HFF-Myc (cell line): ENCODE data around the gene ROBO1.

ENCODE experiments used
- DNase-seq: peaks from one replicate; pipeline ENCODE4 v3.0.0-alpha.2; 2011; ENCODE audit warnings: low read depth; ENCODE audit errors: extremely low read depth
- H3K4me3 ChIP-seq: replicated peaks from 2 replicates; pipeline ENCODE4 v1.5.1; 2011; ENCODE audit warnings: low read depth, mild to moderate bottlenecking, control low read depth, low read length
- TF ChIP-seq, protein P1 (sequence below): IDR thresholded peaks from 2 replicates; pipeline ENCODE4 v1.5.1; 2012; ENCODE audit warnings: mild to moderate bottlenecking, low read depth, low read length, control low read depth; ENCODE audit errors: missing control alignments

The ROBO1 gene

DNA sequence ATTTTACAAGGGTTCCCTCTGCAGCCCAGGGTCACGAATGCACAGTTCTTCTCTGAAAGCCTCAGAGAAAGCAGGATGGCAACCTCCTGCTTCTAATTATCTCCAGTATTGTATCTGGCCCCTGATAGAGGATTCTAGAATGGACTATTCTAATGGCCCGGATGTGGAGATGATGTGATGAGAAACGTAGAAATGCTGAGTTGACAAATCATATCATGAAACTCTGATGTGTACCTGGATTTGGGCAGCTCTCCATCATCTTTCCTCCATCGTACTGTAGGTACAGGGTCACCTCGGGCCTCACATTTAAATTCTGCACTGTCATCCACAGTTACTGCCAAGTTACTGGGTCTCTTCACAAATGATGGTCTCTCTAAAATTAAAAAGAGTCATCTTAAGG is 1050.8 kb downstream of the ROBO1 start:
- no peak overlapping the region for H3K4me3 ChIP-seq
- TF ChIP-seq, protein P1, sequence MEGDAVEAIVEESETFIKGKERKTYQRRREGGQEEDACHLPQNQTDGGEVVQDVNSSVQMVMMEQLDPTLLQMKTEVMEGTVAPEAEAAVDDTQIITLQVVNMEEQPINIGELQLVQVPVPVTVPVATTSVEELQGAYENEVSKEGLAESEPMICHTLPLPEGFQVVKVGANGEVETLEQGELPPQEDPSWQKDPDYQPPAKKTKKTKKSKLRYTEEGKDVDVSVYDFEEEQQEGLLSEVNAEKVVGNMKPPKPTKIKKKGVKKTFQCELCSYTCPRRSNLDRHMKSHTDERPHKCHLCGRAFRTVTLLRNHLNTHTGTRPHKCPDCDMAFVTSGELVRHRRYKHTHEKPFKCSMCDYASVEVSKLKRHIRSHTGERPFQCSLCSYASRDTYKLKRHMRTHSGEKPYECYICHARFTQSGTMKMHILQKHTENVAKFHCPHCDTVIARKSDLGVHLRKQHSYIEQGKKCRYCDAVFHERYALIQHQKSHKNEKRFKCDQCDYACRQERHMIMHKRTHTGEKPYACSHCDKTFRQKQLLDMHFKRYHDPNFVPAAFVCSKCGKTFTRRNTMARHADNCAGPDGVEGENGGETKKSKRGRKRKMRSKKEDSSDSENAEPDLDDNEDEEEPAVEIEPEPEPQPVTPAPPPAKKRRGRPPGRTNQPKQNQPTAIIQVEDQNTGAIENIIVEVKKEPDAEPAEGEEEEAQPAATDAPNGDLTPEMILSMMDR, result no peak
- DNase-seq, result no peak

DNA sequence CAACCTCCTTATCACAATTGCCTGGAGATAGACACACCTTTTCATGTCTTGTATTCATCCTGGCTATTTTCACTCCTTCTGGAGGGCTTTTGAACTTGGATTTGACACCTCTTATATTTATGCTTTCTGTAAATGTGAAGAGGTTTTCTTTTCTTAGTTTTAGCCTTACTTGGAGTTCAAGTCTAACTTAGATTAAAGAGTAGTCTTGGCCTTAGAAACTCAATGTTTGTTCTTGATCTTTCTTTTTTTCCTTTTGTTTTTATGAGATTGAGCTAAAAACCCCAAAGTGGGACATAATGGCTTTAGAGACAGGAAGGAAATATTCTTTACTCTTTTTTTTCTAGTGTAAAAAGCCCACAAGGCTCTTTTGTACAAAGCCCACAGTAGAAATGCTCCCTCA is 1054.9 kb downstream of the ROBO1 start:
- TF ChIP-seq, protein P1, result no peak
- DNase-seq, result no peak

DNA sequence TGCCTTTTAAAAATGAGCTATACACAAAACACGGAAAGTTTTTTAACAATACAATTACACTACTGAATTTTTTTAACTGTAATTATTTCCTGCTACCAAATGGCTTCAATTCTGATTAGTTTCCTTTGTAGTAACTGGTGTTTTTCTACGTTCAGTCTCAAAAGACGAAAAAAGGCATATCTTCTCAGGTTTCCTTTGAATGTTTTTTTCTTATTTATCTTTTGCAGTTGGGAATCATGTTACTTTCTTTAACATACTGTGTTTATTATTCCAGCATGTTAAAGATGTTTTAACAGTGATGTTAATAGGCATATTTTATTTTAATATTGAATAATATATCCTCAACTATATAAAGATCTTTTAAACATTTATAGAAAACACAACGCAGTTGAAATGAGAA is 1055.5 kb downstream of the ROBO1 start:
- DNase-seq, result no peak
- no peak overlapping the region for H3K4me3 ChIP-seq
- TF ChIP-seq, protein P1, result no peak

More for the DNA sequence above, 1054.9 kb downstream of the ROBO1 start:
- no peak overlapping the region for H3K4me3 ChIP-seq

DNA sequence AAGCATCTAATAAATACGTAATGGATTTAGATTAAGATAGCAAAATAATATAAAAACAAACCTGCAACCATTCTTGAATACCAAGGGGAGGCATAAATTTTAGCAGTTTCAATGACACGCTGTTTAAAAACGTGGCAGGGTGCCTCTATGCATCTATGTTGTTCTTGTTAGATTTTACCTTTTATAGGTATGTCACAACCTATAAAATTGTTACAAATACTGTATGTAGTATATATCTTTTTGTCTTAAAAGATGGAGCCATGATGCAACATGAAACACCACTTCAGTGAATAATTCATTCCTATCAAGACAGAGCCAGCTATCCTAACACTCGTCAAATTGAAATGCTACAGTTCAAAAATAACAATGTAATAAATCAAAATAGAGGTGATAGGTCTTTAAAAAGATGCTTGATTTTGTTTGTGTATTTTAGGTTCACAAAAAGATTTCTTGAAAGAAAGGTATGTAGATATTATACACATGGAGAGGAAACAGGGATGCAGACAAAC is 1059.2 kb downstream of the ROBO1 start:
- H3K4me3 ChIP-seq, result no peak overlapping the region
- DNase-seq, result no peak
- TF ChIP-seq, protein P1, result no peak

DNA sequence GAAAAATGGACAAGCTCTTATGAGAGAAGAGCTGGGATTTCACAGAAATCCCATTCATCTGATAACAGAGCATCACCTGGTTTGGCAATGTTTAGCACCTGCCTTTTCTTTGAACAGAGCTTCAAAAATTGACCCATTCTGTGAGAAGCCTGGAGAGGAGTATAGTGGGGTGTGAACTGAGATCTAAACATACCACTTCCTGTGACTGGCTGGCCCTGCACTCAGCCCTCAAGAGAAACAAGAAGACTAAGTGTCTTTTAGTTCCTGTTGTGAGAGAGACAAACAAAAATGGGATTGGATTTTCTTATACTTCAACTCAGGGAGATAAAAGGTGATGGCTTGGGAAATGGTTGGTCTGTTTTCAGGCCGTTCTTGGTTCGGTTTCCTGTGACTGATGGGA is 1060.2 kb downstream of the ROBO1 start:
- H3K4me3 ChIP-seq, result no peak overlapping the region
- TF ChIP-seq, protein P1, result no peak
- DNase-seq, result no peak

DNA sequence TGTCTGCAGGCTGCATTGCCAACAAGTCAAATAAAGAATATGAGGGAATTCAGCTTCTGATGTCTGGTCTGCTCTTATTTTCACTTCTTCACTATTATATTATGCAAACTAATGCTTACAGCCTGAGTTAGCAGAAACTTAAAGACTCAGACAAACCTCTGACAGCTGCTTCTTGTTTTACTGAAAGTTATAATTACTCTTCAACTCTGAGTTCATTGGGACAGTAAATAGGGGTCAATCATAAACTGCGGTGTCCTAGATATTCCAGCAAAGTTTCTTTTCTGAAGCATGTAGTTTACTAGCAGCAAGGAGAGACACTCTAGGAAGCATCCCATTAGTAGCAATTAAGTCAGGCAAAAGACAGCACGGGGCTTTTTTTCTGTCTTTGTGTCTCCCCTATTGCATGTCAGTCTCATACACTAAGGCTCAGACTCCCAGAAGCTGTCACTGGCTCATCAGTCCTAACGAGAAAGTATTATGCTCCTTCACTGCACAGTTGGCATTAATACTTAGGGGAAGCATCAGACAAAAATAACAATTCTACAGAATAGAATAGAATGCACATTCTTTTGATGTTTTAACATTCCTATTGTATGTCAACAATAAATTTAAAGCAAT is 1060.8 kb downstream of the ROBO1 start:
- TF ChIP-seq, protein P1, result no peak
- no peak overlapping the region for H3K4me3 ChIP-seq
- DNase-seq, result no peak

DNA sequence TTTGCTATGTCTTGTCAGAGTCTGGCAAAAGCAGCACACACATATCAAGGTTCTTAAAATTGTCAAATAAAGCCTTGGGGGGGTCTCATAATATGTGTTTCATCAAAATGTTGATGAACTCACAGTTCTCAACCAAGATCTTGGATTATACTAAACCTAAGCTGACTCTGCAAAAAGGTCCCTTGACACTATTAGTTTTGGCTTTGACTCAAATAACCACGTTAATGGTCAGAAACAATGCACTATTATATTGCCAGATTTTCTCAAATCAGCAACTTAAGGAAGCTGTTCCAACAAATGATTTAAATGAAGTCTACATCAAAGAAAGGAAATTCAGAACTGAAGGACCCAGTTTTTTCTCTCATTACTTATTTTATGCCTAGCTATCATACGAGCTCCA is 1063.9 kb downstream of the ROBO1 start:
- TF ChIP-seq, protein P1, result no peak
- DNase-seq, result no peak
- no peak overlapping the region for H3K4me3 ChIP-seq
